GM19324 (cell line): Measurements from ENCODE around the gene HMGB2.

ENCODE experiments used
- ATAC-seq: cut with Tn5 transposase; IDR thresholded peaks from one replicate; pipeline ENCODE4 v1.9.1; 2021; ENCODE audit warnings: mild to moderate bottlenecking, moderate library complexity; ENCODE audit not compliant: unreplicated experiment, low FRiP score

Gene HMGB2

GRCh38 chr4:173337463-173337862, 3.3 kb upstream of the HMGB2 start:
- no peak for ATAC-seq

GRCh38 chr4:173334891-173335752, 964 bp upstream of the HMGB2 start:
- peak; percentile 37 for ATAC-seq

GRCh38 chr4:173333658-173334084, 487 bp downstream of the HMGB2 start:
- ATAC-seq = peak; percentile 19

- ATAC-seq = no peak
Observed at GRCh38 chr4:173332963-173333657, 1.0 kb downstream of the HMGB2 start.

- no peak for ATAC-seq
Observed at GRCh38 chr4:173332021-173332487, 2.1 kb downstream of the HMGB2 start.

- ATAC-seq = no peak
Observed at GRCh38 chr4:173330590-173330989, 3.6 kb downstream of the HMGB2 start.

GRCh38 chr4:173328236-173328901, 5.8 kb downstream of the HMGB2 start:
- no peak for ATAC-seq

- no peak for ATAC-seq
Observed at GRCh38 chr4:173325007-173325736, 9.0 kb downstream of the HMGB2 start.

- ATAC-seq = no peak
Observed at GRCh38 chr4:173319696-173320095, 14.5 kb downstream of the HMGB2 start.

- ATAC-seq = no peak
Observed at GRCh38 chr4:173318648-173319211, 15.4 kb downstream of the HMGB2 start.

- no peak for ATAC-seq
Observed at GRCh38 chr4:173318240-173318639, 15.9 kb downstream of the HMGB2 start.

- no peak for ATAC-seq
Observed at GRCh38 chr4:173317004-173317403, 17.2 kb downstream of the HMGB2 start.

GRCh38 chr4:173316060-173316459, 18.1 kb downstream of the HMGB2 start:
- ATAC-seq = no peak

- ATAC-seq = no peak
Observed at GRCh38 chr4:173314715-173315114, 19.4 kb downstream of the HMGB2 start.

GRCh38 chr4:173311368-173311767, 22.8 kb downstream of the HMGB2 start:
- ATAC-seq = no peak

GRCh38 chr4:173307778-173308177, 26.4 kb downstream of the HMGB2 start:
- ATAC-seq = no peak

- no peak for ATAC-seq
Observed at GRCh38 chr4:173301518-173302201, 32.5 kb downstream of the HMGB2 start.

- ATAC-seq = no peak
Observed at GRCh38 chr4:173294444-173294843, 39.7 kb downstream of the HMGB2 start.

GRCh38 chr4:173293663-173294062, 40.5 kb downstream of the HMGB2 start:
- no peak for ATAC-seq

- ATAC-seq = no peak
Observed at GRCh38 chr4:173291899-173292298, 42.3 kb downstream of the HMGB2 start.
